HG03064 (cell line): ENCODE measurements around the gene GPT2.

Source experiments
- ATAC-seq: cut with Tn5 transposase; IDR thresholded peaks from one replicate; pipeline ENCODE4 v1.9.1; 2021; ENCODE audit warnings: low read depth; ENCODE audit not compliant: unreplicated experiment

The GPT2 gene

GRCh38 chr16:46895399-46896313 is 11.5 kb downstream of the GPT2 start:
- no peak for ATAC-seq

- no peak for ATAC-seq
Measured at GRCh38 chr16:46896314-46896968, 12.3 kb downstream of the GPT2 start.

- ATAC-seq: no peak
Measured at GRCh38 chr16:46897471-46897870, 13.3 kb downstream of the GPT2 start.

- ATAC-seq: no peak
Measured at GRCh38 chr16:46898006-46898405, 13.8 kb downstream of the GPT2 start.

GRCh38 chr16:46899443-46900143 is 15.4 kb downstream of the GPT2 start:
- no peak for ATAC-seq

GRCh38 chr16:46900455-46901235 is 16.5 kb downstream of the GPT2 start:
- no peak for ATAC-seq

GRCh38 chr16:46901709-46902108 is 17.5 kb downstream of the GPT2 start:
- no peak for ATAC-seq

GRCh38 chr16:46903255-46903905 is 19.2 kb downstream of the GPT2 start:
- no peak for ATAC-seq

GRCh38 chr16:46904471-46904870 is 20.3 kb downstream of the GPT2 start:
- no peak for ATAC-seq

GRCh38 chr16:46906360-46907060 is 22.3 kb downstream of the GPT2 start:
- no peak for ATAC-seq

GRCh38 chr16:46907061-46907774 is 23.1 kb downstream of the GPT2 start:
- no peak for ATAC-seq

- ATAC-seq: no peak
Measured at GRCh38 chr16:46908540-46909372, 24.6 kb downstream of the GPT2 start.

- peak; percentile 68 for ATAC-seq
Measured at GRCh38 chr16:46911038-46911437, 26.9 kb downstream of the GPT2 start.

- no peak for ATAC-seq
Measured at GRCh38 chr16:46911650-46912049, 27.5 kb downstream of the GPT2 start.

- ATAC-seq: no peak
Measured at GRCh38 chr16:46914556-46915201, 30.5 kb downstream of the GPT2 start.

- no peak for ATAC-seq
Measured at GRCh38 chr16:46915483-46916025, 31.4 kb downstream of the GPT2 start.

- ATAC-seq: no peak
Measured at GRCh38 chr16:46916980-46917379, 32.8 kb downstream of the GPT2 start.
